GM18858 (cell line): ENCODE data around the gene DCLK3.

Experiments
- ATAC-seq: cut with Tn5 transposase; IDR thresholded peaks from one replicate; pipeline ENCODE4 v1.9.1; 2021; ENCODE audit not compliant: unreplicated experiment

The DCLK3 gene, protein sequence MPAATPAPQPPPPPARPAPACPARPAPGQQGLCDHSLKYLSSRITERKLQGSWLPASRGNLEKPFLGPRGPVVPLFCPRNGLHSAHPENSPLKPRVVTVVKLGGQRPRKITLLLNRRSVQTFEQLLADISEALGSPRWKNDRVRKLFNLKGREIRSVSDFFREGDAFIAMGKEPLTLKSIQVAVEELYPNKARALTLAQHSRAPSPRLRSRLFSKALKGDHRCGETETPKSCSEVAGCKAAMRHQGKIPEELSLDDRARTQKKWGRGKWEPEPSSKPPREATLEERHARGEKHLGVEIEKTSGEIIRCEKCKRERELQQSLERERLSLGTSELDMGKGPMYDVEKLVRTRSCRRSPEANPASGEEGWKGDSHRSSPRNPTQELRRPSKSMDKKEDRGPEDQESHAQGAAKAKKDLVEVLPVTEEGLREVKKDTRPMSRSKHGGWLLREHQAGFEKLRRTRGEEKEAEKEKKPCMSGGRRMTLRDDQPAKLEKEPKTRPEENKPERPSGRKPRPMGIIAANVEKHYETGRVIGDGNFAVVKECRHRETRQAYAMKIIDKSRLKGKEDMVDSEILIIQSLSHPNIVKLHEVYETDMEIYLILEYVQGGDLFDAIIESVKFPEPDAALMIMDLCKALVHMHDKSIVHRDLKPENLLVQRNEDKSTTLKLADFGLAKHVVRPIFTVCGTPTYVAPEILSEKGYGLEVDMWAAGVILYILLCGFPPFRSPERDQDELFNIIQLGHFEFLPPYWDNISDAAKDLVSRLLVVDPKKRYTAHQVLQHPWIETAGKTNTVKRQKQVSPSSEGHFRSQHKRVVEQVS

DNA sequence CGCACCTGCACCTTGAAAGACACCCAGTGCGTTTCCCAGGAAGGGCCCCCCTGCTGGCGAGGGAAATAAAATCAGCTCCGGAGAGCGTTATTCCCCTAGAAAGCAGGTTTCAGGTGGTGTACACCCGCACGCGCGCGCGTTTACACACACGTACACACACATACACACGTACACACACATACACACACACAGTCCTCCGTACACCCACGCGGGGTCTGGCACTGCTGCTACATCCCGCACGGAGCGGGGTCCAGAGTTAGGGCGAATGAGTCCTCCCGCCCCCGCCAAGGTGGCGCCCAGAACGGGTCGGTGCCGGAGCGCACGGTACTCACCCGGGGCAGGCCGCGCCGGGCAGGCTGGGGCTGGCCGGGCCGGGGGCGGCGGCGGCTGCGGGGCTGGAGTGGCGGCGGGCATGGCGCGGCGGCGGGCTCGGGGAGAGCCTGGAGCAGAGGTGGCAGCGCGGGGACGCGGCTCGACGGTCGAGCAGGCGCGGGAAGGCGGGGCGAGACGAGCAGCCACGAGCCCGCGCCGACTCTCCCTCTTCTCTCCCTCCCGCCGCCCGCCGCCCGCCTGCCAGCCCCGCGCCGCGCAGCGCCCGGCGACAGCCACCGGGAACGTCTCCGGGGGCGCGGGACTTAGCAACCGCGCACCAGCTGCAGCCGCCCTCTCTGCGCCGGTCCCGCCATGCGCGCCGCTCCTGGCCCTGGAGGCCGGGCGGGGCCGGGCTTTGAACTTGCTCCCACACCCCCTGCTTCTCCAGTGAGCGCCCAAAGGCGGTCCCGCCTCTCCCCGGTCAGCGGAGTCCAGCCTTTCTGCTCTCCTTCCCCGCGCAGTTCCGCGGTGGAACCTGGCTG, at the start of gene DCLK3:
Gene DCLK3 (minus strand): TSS at position 704 of the 854 bp plus-strand sequence. CDS start 290 bp downstream, at position 414.
- no peak for ATAC-seq

DNA sequence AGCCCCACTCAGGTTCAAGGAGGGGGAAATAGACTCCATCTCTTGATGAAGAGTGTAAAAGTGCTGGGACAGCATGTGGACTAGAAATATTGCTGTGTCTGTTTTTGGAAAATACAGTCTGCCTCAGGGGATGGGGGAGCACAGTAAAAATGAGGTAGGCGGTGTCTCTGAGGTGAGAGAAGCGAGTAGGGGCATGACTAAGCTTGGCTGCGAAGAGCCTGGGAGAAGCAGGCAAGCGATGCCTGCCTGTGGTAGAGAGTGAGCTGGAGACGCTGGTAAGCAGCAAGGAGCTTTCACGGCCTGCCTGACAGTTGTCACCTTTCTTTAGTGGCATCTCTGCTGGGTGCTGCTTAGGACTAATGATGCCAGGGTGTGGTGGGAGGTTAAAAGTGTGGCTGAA, 49.0 kb upstream of the DCLK3 start:
- ATAC-seq = no peak

DNA sequence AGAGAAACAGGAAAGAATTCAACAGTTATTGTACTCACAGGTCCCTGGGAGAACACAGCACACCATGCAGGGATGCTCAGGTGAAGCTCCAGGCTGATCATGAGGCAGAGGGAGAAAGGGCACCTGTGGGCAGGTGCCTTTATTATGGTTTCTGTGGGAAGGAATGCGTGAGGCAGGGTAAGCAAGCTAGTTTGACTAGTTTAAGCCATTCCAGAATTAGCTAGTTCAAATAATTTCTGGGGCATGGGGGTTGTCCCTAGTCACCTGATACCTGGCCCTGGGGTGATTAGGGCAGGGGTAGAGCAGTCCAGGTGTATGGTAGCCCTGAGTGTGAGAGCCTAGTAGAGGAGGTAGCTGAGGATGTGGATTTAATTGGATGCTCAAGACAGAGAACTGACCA, 47.9 kb upstream of the DCLK3 start:
- ATAC-seq = no peak

DNA sequence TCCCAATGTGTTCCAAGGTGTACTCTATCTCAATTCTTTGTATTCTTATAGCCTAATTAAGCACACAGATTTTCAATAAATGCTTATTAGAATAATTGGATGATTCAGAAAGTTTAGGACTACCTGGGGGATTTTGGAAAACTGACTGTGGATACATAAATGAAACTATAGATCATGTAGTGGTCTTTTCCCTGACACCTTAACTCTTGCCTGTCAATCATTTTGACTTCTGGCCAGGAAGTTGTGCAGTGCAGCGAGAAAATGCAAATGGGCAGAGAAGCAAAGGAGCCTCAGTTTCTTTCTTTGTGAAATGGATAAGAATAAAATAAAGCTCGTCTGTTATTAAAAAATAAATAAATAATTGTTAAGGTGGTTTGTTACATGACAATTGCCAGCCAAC, 47.4 kb upstream of the DCLK3 start:
- no peak for ATAC-seq

DNA sequence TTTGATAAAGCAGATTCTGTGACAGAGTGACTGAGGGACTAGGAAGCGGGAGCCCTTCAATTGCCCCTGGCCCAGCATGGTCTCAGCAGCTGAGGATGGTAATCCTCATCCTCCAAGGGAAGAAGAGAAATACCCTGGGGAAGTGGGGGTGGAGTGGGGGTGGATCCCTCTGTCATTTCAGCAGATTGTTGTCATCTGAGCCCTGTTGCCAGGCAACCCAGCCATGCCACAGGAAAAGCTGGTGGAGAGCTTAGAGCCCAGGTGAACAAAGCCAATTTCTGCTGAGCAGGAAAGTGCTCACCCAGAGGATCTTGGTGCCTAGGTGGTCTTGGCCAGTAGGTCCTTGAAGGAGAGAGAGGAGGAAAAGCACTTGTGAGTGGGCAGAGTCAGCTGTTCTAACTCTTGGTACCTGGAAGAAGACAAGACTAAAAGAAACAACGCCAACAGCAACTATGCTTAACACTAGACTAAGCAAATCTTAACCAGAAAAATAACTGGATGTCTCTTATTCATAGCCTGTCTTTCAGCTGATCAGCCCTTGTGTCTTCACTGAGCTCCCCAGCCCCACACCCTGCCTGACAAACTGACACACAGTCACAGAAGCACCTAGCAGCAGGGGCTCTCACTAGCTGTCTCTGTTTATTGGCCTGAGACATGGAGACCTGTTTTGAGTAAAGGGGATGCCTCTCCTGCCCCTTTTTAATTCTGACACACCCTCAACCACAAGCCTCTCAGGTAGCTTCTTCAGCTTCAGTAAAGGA, 40.1 kb upstream of the DCLK3 start:
- no peak for ATAC-seq

DNA sequence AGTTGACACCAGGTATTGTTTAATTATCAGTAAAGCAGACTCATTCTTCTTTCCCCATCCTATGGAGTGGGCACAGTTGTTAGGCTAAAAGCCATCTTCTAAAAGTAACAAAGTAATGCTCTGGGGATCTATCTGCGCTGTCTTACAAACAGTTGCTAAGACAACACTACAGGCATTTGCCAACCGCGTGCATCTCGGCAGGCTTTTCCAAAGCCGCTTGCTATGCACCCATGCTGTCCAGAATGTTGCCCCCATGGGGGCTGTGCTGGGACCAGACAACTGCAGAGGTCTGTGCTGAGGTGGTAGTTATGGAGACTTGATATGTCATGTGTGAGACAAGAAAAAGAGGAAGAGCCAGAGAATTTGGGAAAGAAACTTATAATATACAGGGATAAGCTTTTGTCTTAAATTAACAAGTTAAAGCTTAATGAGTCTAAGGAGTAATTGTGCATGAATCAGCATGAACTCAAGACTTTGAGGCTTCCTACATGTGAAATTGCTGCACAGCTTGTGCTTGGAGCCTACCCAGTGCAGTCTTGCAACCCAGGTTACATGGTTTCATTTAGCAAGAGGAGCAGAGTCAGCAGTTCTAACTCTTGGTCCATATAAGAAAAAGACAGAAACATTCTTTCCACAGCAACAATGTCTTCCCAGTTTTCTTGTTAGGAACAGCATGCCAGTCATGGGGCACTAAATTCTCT, 38.9 kb upstream of the DCLK3 start:
- ATAC-seq = no peak

DNA sequence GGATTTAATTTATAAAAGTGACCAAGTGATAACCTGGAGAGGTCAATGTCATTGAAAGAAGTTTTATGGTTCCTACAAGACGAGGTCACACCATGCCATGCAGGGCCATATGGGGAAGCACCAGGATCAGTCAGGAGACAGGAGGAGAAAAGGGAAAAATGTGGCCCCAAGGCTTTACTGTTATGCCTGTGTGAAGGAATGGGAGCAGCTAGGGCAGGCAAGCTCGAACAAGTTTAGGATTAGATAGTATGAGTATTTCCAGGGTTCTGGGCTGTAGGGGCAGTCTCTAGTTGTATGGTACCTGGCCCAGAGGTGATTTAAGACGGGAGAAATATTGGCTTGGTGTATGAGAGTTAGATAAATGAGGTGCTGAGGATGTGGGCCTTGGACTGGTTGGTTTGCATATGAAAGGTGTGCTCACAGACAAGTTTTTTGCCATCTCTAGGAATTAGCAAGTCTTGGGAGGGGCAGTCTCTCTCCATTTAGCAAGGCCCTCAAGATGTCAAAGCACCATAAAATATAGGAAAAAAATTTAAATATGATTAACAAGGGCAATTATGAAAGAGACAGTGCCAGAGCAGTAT, 36.3 kb upstream of the DCLK3 start:
- ATAC-seq = no peak

DNA sequence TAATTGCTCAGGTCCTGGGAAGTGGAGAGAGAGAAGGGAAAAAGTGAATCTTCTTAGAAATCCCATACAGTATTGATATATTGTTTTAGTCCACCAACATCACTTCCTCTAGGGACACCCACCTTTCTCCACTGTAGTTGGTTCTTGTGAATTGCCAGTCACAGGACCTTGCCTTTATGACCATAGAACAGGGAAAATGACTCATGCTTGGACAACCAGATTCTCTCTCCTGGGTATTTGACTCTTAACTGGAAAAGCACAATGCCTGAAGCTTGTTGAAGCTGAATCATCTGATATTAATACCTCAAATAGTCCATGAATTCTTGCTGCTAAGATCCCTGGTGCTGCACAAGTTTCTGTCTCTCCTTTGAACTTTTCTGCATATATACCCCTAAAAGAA, 32.5 kb upstream of the DCLK3 start:
- ATAC-seq = no peak

DNA sequence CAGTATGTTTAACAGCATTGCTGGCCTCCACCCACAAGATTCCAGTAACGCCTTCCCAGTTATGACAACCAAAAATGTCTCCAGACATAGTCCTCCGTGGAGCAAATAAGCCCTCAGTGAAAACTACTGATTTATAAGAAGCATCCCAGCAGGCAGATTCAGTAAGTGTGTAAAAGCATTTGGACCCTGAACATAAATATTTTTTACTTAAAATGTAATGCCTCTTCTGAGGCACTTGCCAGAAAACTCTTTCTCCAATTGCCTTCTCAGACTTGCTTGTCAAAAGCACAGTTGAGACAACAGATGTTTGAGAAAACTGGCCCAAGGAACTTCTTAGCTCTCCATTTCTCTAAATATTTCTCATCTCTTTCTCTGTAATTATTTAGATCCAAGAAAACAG, 31.8 kb upstream of the DCLK3 start:
- no peak for ATAC-seq

DNA sequence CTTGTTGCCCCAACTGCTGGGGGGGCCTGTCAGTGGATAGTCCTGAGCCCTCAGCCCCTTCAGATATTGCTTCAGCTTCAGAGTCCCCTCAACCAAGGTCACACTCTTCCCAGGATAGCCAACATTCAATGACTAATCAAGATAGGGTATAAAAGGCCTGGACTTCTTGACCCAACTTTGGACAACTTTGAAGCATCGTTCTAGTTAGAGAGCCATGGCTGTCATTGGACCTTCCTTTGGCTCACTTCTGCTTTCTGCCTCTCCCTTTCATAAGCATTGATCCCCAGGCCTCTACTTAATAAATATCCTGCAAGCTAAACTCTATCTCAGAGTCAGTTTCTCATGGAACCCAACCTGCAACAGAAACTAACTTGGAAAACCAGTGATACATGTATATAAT, 31.3 kb upstream of the DCLK3 start:
- ATAC-seq = no peak

DNA sequence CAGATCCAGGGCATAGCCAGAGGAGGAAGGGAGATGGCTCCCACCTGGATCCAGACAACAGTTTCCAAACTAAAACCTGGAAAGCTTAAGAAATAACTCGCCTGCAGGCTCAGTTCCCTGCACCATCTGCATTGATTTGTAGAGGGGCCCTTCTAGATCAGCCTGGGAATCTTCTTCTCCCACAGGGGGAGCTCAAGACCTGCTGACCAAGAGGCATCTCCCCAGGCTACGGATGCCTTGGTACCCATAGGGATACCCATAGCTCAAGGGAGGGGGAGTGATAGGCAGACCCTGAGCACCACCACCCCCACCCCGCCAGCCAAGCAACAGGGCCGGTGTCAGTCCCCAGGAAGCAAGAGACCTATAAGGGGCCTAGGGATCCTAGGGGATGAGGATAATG, 28.0 kb upstream of the DCLK3 start:
- no peak for ATAC-seq

DNA sequence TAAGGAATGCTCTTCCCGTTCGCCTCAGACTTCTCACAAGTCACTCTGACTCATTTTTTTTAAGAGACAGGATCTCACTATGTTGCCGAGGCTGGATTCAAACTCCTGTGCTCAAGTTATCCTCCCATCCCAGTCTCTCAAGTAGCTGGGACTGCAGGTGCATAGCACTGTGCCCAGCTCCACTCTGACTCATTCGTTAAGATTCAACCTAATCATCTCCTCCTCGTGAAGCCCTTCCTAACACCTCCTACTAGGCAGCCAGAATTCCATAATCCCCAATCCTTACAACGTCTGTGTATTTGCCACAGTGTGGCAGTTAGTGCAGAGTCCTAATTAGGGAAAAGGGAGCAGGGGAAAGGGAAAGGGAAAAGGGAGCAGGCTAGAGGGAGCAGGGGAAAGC, 26.4 kb upstream of the DCLK3 start:
- ATAC-seq = no peak

DNA sequence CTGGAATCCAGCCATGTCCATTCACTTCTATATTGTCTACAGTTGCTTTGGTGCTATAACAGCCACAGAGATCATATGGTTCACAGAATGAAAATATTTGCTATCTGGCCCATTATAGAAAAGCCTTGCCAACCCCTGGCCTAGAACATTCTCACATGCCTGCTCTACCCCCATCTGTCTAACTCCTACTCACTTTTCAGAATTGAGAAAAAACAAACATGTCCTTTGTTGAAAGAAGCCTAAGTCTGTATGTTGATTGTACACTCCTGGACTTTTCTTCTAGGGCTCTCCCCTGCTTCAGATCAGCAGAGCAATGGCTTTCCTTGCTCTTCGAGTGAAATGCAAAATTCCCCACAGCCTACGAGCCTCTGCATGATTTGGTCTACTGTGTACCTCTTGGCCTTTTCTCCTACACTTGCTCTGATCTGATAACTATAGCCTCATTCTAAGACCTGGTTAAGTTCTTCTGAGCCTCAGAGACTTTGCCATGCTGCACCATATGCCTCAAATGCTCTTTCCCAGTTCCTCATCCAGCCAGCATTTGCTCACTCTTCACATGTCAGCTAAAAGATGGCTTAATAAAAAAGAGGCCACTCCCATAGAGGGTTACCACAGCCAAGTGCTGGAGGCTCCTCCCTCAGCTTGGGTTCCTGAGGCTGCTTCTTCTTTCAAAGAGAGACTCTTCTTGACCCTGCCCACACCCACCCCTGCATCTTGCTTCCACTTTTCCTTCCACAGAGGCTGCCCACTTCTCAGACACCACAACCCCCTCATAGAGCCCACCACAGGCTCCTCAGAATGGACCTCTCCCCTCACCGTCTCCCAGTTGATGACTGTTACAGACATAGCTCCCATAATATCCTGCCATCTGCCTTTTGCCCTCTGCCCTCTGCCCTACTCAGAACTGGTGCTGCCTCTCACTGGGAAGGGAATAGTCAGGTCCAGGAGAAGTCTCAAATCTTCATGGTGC, 22.9 kb upstream of the DCLK3 start:
- ATAC-seq = no peak

DNA sequence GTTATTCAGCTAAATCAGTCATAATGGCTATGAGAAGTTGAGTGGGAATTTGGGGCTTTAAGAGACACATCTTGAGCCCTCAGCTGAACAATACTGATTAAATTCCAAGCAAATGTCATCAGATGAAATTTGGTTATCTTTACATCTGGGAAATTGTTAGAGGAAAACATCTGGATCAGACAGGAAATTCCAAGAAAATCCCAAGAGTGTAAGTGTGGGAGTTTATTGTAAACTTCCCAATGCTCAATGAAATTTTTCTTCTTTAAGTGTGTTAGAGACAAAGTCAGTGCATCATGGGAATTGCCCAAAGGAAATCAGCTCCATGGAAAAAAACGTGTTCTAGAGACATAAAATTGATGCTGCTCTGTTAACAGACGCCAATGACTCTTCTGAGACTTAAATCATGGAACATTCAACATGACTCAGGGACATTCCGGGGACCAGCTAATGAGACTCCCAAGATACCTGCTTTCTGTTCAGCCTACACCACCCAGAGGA, 19.8 kb upstream of the DCLK3 start:
- no peak for ATAC-seq

DNA sequence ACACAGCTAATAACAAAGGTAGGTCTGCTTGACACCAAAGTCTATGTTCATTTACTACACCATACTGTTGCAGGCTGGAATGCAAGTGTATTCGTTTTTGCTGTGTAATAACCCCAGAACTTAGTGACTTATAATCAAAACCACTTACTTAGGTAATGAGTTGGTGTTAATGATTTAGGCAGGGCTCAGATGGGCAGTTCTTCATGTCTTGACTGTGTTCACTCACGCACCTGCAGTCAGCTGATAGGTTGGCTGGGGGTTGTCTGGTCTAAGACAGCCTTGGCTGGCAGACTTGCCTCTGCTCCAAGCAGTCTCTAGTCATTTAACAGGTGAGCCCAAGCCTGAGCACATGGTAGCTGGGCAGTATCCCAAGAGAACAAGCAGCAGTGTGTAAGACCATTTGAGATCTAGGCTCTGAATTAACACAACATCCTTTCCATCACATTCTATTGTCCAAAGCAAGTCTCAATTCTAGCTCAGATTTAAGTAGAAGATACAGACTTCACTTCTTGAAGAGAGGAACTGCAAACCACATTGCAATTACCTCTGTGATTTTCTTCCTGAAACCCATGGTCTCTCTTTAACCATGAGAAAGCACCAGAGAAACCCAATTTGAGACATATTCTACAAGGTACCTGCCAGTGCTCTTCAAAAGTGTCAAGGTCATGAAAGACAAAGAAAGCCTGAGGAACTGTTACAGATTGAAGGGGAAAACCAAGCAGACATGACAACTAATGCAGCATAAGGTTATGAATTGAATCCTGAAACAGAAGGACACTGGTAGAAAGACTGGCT, 13.3 kb upstream of the DCLK3 start:
- ATAC-seq = no peak

DNA sequence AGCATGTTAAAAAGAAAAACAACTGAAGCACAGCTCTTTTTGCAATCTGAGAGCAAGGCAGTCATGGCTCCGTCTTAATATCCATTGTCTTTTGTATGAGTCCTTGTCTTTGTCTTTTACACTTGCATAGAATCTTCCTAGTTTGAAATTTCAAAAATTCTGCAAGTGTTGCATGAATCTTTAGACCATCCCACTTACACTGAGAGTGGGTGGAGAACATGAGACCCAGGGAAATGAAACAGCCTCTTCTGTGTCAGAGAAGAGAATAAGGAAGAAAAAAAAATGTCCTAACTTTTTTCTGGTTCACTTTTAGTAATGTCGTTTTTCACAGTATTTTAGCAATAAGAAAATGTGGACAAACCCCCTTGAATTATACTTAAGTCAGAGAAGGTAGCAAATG, 12.1 kb upstream of the DCLK3 start:
- no peak for ATAC-seq

DNA sequence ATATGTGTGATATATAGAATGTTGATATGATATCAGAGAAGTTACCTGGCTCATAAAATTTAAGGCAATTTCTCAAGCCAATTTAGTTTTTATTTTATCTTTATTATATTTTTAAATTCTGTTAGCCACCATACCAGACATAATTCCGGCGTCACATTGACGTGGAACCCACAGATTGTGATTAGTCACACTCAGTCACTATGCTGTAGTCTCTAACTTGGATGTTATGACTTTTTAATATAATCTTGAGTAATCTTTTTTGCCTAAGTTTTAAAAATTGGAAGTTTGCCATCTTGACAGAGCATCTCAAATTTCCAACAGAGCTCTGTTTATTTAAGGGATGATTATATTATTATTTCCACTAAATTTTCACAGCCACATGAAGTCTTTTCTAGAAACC, 9.7 kb upstream of the DCLK3 start:
- ATAC-seq = no peak

DNA sequence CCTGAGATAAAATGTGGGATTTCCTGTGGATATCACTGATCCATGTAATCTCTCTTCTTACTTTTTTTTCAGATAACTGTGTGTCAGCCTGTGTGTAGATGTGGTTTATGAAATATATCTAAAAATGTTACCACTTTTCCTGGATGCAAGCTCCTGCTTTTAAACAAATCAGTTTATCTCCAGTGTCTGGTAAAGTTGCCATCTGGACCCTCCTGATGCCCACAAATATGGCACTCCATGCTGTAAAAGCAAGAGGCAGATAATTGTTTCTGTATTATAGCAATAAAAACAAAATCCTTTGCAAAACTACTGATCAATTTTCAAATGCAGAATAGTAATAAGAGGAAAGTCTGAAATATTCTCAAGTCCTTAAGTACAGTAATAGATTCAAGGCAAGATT, 7.6 kb upstream of the DCLK3 start:
- no peak for ATAC-seq
